Thoracic aorta (tissue), 2 donors: Measurements from ENCODE around the gene CD7. TPM values are rescaled to one million over a fixed set of nuclear protein-coding genes. Genes with fewer than 3 reads are reported as not detected.

ENCODE experiments used
- ATAC-seq: fragments of 150-250 bp; one replicate; pipeline ENCODE4 v1.8.0; 2017; ENCODE audit warnings: low read depth; ENCODE audit not compliant: insufficient number of reproducible peaks, low FRiP score
- DNase-seq: peaks from one replicate; pipeline ENCODE4 v3.0.0-alpha.2; 2020; ENCODE audit warnings: low spot score
- H3K27ac ChIP-seq, 2 donors: fragments of 200-600 bp; sonication (generic); 1 replicate in 1 of 2; 2 replicates in 1 of 2; pipeline ENCODE4 v1.5.1; 2016; ENCODE audit warnings: mild to moderate bottlenecking in 2 of 2, moderate library complexity in 2 of 2
- H3K27me3 ChIP-seq: fragments of 200-600 bp; sonication (generic); replicated peaks from 2 replicates; pipeline ENCODE4 v1.6.0; 2016; ENCODE audit warnings: mild to moderate bottlenecking; ENCODE audit not compliant: insufficient read depth
- H3K36me3 ChIP-seq: fragments of 200-600 bp; sonication (generic); one replicate; pipeline ENCODE4 v1.5.1; 2016
- H3K4me1 ChIP-seq, 2 donors: fragments of 200-600 bp; sonication (generic); 1 replicate in 1 of 2; 2 replicates in 1 of 2; pipeline versions ENCODE4 v1.5.1 to v1.6.0; 2016; ENCODE audit warnings: low read depth in 2 of 2, mild to moderate bottlenecking in 1 of 2; ENCODE audit not compliant: control insufficient read depth in 1 of 2
- H3K4me3 ChIP-seq: fragments of 200-600 bp; sonication (generic); 2 replicates; pipeline ENCODE4 v1.5.1; 2016; ENCODE audit warnings: mild to moderate bottlenecking
- H3K9me3 ChIP-seq: fragments of 200-600 bp; sonication (generic); 2 replicates; pipeline ENCODE4 v1.5.1; 2016
- total RNA-seq, 2 donors: library from RNA; depleted of rRNA; stranded (reverse); fragments of >200 nt; gene quantifications; one replicate each; pipeline versions ENCODE4 v1.1.0 to v1.2.3, GENCODE V29; 2016
- TF ChIP-seq, protein P1 (sequence below): fragments of 200-600 bp; sonication (generic); IDR thresholded peaks from one replicate; pipeline ENCODE4 v1.5.1; 2019; ENCODE audit warnings: antibody characterized with exemption

The CD7 gene
- total RNA-seq, 2 donors from 2014 or later = 3.0 to 3.5 TPM

DNA sequence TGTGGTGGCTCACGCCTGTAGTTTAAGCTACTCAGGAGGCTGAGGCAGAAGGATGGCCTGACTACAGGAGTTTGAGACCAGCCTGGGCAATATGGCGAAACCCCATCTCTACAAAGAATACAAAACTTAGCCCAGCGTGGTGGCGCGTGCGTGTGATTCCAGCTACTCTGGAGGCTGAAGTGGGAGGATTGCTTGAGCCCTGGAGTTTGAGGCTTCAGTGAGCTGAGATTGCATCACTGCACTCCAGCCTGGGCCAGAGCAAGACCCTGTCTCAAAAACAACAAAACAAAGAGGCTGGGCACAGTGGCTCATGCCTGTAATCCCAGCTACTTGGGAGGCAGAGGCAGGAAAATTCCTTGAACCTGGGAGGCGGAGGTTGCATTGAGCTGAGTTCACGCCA, 36.9 kb downstream of the CD7 start:
- Histone ChIP-seq H3K36me3 (no peaks in the 10 kb centered on the region), H3K4me1 (peaks cover 3 to 7% of the 10 kb centered on the region in 2 donors), H3K27ac (no peak overlapping the region), H3K4me3 (no peak overlapping the region), H3K9me3 (no peaks in the 10 kb centered on the region), H3K27me3 (no peaks in the 10 kb centered on the region)
- ATAC-seq (no peak), DNase-seq (no peak)
- TF ChIP-seq, protein P1, sequence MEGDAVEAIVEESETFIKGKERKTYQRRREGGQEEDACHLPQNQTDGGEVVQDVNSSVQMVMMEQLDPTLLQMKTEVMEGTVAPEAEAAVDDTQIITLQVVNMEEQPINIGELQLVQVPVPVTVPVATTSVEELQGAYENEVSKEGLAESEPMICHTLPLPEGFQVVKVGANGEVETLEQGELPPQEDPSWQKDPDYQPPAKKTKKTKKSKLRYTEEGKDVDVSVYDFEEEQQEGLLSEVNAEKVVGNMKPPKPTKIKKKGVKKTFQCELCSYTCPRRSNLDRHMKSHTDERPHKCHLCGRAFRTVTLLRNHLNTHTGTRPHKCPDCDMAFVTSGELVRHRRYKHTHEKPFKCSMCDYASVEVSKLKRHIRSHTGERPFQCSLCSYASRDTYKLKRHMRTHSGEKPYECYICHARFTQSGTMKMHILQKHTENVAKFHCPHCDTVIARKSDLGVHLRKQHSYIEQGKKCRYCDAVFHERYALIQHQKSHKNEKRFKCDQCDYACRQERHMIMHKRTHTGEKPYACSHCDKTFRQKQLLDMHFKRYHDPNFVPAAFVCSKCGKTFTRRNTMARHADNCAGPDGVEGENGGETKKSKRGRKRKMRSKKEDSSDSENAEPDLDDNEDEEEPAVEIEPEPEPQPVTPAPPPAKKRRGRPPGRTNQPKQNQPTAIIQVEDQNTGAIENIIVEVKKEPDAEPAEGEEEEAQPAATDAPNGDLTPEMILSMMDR = no peak

DNA sequence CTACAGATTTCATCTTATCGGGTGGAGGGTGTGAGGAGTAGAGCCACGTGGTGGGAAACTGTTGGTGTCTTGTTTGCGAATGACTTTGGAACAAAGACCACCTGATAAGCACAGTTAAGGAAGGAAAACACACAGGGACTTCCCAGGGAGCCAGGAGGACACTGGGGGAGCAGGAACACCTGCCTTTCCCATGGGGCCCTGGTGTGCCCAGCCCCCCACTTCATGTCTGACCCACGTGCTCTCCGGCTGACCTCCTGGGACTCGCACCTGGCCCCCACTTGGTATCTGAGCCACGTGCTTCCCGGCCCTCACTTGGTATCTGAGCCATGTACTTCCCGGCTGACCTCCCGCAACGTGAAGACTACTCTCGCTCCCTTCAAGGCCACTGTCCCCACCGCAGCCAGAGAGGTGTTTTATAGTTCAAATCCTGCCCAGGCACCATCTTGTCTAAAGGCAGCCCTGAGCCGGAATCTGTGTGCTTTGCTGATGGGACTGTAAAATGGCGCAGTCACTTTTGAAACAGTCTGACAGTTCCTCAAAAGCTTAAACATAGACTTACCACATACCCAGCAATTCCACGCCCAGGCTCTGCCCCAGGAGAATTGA, 38.5 kb downstream of the CD7 start:
- Histone ChIP-seq H3K27ac (no peak overlapping the region), H3K4me1 (peaks cover 7 to 16% of the 10 kb centered on the region in 2 donors), H3K27me3 (no peaks in the 10 kb centered on the region), H3K4me3 (no peak overlapping the region), H3K9me3 (no peaks in the 10 kb centered on the region), H3K36me3 (no peaks in the 10 kb centered on the region)
- TF ChIP-seq, protein P1 = no peak
- ATAC-seq = no peak
- no peak for DNase-seq

DNA sequence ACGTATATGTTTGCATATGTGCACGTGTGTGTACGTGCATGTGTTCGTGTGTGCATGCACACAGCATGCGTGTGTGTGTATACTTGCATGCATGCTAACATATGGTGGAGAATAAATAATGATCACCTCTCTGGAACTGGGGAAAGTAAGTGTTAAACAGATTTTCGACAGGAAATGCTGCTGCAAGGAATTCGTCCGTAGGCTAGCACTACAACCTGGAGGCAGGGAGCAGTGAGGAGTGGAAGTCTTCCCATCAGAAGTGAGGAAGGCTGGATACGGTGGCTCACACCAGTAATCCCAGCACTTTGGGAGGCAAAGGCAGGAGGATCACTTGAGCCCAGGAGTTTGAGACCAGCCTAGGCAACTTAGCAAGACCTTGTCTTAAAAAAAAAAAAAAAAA, 39.1 kb downstream of the CD7 start:
- H3K27ac ChIP-seq = no peak overlapping the region
- TF ChIP-seq, protein P1 = no peak
- ATAC-seq = no peak
- no peaks in the 10 kb centered on the region for H3K27me3 ChIP-seq
- H3K4me3 ChIP-seq = no peak overlapping the region
- no peaks in the 10 kb centered on the region for H3K9me3 ChIP-seq
- no peak for DNase-seq
- H3K4me1 ChIP-seq = peaks cover 9 to 19% of the 10 kb centered on the region in 2 donors
- H3K36me3 ChIP-seq = no peaks in the 10 kb centered on the region

GRCh38 chr17:82277851-82278250, 39.6 kb downstream of the CD7 start:
- Histone ChIP-seq H3K4me1 (peaks cover 9 to 19% of the 10 kb centered on the region in 2 donors), H3K27ac (no peak overlapping the region), H3K4me3 (no peak overlapping the region), H3K27me3 (no peaks in the 10 kb centered on the region), H3K36me3 (no peaks in the 10 kb centered on the region), H3K9me3 (no peaks in the 10 kb centered on the region)
- TF ChIP-seq, protein P1 = no peak
- DNase-seq = no peak
- no peak for ATAC-seq

- H3K27me3 ChIP-seq = no peaks in the 10 kb centered on the region
- H3K36me3 ChIP-seq = peaks cover under 1% of the 10 kb centered on the region
- ATAC-seq (no peak), DNase-seq (no peak)
- TF ChIP-seq, protein P1 = no peak
- H3K4me1 ChIP-seq = peaks cover 11 to 21% of the 10 kb centered on the region in 2 donors
- no peak overlapping the region for H3K4me3 ChIP-seq
- H3K27ac ChIP-seq = no peak overlapping the region
- no peaks in the 10 kb centered on the region for H3K9me3 ChIP-seq
Observed at GRCh38 chr17:82276938-82277337, 40.5 kb downstream of the CD7 start.
